NCI-H446 treated with DMSO at 0.1 percent for 48 hours (cell line): ENCODE measurements around the gene TMEM185B.
"Not testable (repeated sequence)": the region's sequence is repeated elsewhere in the genome, so short reads cannot be mapped to it uniquely, and the experiment has no call there.

Experiments
- DNase-seq: peaks from one replicate; lab custom pipeline; 2025; lab: John Stamatoyannopoulos, UW

The TMEM185B gene

GRCh38 chr2:120204945-120205670 lies 18.1 kb downstream of the TMEM185B start:
- DNase-seq = no peak

DNA sequence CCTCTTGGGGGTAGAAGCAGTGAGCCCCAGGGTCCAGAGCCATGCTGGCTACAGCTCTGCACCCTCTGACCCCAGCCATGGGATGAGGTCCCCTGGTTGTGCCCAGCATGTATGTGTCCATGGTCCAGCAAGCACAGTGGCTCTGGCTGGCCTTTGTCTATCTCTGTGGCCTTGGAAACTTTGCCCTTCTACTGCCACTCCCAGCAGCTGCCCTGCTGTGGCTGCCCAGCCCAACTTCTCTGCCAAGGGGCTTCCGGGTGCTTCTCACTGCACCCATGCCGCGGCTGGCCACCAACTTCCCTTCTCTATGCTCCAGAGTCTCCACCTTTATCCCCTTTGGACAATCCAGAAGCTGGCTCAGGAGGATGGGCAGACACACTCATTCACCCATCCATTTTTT lies 18.8 kb downstream of the TMEM185B start:
- DNase-seq = no peak

DNA sequence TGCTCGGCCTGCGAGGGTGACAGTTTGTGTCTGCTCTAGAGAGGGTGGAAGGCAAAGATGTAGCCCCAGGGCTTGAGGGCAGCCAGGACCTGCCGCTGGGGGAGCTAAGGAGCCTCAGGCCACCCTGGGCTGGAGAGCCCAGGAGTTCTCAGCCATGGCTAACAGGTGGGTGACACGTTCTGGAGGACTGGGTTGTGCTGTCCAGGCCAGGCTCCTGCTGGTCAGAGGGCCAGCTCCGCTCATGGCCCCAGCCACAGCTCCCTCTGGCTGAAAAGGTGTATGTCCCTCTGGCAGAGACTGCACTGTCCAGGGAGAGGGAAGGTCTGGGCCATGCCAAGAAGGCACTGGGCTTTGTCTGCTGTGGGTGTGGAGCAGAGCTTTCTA lies 19.2 kb downstream of the TMEM185B start:
- no peak for DNase-seq

DNA sequence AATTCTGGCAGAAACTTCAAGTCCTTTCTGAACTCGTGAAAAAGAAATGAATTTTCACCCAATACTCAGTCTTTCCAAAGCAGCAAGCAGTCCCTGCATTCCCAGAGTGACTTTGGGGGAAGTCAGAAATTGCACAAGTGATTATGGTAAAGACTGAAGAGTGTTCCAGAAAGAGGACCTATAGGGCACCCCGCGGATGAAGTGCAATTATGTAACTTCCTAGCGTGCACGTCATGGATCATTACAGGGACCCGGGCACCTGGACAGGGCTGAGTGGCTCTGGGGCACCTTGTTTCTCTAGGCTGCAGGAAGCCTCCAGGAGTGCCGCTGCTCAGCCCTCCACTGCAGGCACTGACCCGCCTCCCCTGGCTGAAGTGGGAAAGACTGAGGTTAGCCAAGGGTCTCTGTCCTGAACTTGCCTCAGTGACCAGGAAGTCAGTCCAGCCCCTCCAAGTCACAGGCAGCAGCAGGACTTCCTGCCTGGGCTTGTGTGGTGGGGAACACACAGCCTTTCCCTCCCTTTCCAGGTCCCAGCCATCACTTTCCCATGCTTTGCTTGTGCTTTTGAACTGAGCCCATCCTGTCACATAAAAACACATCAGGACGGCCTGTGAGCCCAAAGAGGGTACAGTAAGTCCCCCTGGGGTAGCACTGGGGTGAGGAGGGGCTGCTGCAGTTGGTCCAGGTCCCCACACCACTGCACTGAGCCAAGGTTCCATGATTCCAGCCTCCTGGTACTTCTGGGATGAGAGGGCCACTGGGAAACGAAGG lies 19.8 kb downstream of the TMEM185B start:
- no peak for DNase-seq

- DNase-seq = not testable (repeated sequence)
Observed at GRCh38 chr2:120199817-120200459, 23.3 kb downstream of the TMEM185B start.

GRCh38 chr2:120195553-120195952 lies 27.6 kb downstream of the TMEM185B start:
- no peak for DNase-seq

- no peak for DNase-seq
Observed at GRCh38 chr2:120192280-120192679, 30.9 kb downstream of the TMEM185B start.

DNA sequence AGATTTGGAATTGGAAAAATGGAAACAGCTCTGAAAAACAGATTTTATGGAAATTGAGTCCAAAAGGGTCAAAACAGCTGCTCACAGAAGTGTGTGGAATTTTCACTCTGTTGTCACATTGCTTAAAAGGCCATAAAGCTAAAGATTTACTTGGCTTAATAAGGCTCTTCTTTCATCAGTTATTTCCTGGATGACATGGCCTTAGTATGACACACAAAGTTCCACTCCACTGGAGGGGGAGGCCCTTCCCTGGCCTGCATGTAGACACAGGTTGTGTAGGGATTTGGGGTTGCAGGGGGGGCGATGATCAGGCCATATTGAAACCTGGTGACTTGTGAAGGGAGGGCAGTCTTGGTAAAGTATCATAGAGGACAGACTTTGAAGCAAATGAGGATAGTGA lies 34.0 kb downstream of the TMEM185B start:
- no peak for DNase-seq

GRCh38 chr2:120182019-120182560 lies 41.1 kb downstream of the TMEM185B start:
- DNase-seq = no peak

GRCh38 chr2:120180066-120180465 lies 43.1 kb downstream of the TMEM185B start:
- DNase-seq = no peak

DNA sequence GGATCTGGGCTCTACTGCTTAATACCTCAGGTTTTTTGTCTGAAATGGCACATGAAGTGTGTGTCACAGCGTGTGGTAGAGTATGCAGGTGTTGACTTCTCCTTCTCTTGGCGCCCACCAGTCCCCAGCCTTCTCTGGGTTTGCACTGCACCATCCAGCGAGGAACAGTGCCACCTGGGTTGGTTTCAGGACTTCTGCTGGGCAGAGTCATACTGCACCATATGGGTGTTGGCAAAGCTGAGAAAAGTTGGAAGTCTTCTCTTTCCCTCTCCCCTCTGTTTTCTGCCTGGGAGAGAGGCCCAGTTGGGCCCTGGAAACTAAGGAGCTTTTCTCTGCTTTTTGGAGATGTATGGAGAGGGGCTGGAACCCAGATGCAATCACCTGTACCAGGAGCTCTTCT lies 43.8 kb downstream of the TMEM185B start:
- DNase-seq = no peak

GRCh38 chr2:120177973-120178372 lies 45.2 kb downstream of the TMEM185B start:
- no peak for DNase-seq

- DNase-seq = no peak
Observed at GRCh38 chr2:120177001-120177621, 46.1 kb downstream of the TMEM185B start.

DNA sequence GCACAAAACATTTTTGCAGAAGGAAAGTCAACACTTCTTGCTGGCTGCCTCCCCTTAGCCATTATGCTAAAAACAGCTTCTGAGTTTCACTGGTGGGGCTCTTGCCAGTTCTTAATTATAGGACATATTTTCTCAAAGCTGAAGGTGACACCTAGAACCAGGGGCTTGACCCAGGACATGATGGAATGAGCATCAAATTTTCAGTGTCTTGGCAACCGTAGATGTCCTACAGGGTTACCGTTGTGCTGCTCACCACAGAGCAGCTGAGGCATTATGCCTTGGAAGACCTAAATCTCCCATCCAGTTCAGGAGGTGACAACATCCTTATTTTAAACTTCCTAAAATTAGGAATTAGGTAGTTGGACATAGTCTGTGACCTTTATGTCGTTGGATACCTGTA lies 46.7 kb downstream of the TMEM185B start:
- no peak for DNase-seq

DNA sequence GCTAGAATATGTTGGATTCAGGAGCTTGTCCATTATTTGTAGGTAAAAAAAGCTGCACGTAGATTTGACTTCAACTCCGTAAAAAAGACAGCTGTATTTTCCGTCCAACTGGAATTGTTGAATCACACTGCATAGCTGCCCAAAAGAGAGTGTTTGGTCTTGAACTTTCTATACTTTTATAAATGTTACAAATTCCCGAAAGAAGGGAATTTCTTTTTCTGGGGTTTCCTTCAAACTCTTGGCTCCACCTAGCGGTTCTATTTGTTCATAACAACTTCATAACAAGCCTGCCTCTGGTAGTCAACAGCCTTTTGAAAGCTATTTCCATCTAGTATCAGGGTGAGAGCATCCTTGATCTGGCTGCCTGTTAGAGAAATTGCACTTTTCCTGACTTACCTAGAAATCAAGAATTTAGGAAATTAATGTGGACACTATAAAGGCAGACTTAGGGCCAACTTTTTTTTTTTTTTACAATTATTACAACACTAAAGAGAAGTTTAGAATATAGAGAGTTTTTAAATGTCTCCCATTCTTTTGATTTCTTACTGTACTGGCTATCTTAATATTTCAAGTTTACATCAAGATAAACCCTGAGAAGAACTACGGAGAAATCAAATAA lies 48.1 kb downstream of the TMEM185B start:
- DNase-seq = peak; percentile 4
